IMR-90 (cell line): ENCODE measurements around the gene STRIP2. TPM values are rescaled to one million over a fixed set of nuclear protein-coding genes. Genes with fewer than 3 reads are reported as not detected.

ENCODE experiments used
- ATAC-seq: fragments of 200-7000 bp; cut with Tn5 transposase; 2 replicates; pipeline ENCODE4 v1.9.1; 2020; ENCODE audit warnings: low read depth, mild to moderate bottlenecking, moderate library complexity
- BruUV-seq: library from RNA; stranded (reverse); fragments of 400-500 nt; replicated peaks from 2 replicates; lab custom pipeline; 2021; lab: Mats Ljungman, UMichigan
- CTCF ChIA-PET: fragments of 300-600 bp; formaldehyde crosslinking; extraction: SDS; loops from one replicate; lab custom pipeline; 2021; ENCODE audit warnings: antibody characterized with exemption; lab: Yijun Ruan, JAX
- POLR2A ChIA-PET: fragments of 300-600 bp; sonication (Branson Sonifier 250); formaldehyde crosslinking; loops from one replicate; lab custom pipeline; 2022; ENCODE audit warnings: antibody characterized with exemption; ENCODE audit not compliant: unreplicated experiment; lab: Charles Lee
- DNase-seq: peaks from one replicate; pipeline ENCODE4 v3.0.0; 2013
- H2AFZ ChIP-seq: replicated peaks from 2 replicates; pipeline ENCODE3; 2013; ENCODE audit warnings: low read length, mild to moderate bottlenecking; ENCODE audit not compliant: poor library complexity
- H2AK5ac ChIP-seq: 2 replicates; pipeline ENCODE4 v1.6.1; 2013; ENCODE audit warnings: low read depth, low read length, inconsistent platforms
- H2AK9ac ChIP-seq: replicated peaks from 2 replicates; pipeline ENCODE3; 2013; ENCODE audit warnings: mild to moderate bottlenecking, low read depth, low read length, moderate library complexity; ENCODE audit not compliant: poor library complexity
- H2BK120ac ChIP-seq: 2 replicates; pipeline ENCODE4 v1.6.1; 2013; ENCODE audit warnings: low read depth, low read length, inconsistent platforms
- H2BK15ac ChIP-seq: 3 replicates; pipeline ENCODE4 v1.6.1; 2013; ENCODE audit warnings: low read depth, low read length, inconsistent platforms
- H2BK20ac ChIP-seq: 2 replicates; pipeline ENCODE4 v1.6.1; 2013; ENCODE audit warnings: low read depth, mild to moderate bottlenecking, inconsistent platforms, low read length, moderate library complexity
- H2BK5ac ChIP-seq: 2 replicates; pipeline ENCODE4 v1.6.1; 2013; ENCODE audit warnings: mild to moderate bottlenecking, low read depth, low read length, inconsistent platforms; ENCODE audit not compliant: poor library complexity, severe bottlenecking
- H3K14ac ChIP-seq: replicated peaks from 2 replicates; pipeline ENCODE4 v1.6.1; 2013; ENCODE audit warnings: low read depth, low read length, inconsistent platforms
- H3K18ac ChIP-seq: 2 replicates; pipeline ENCODE4 v1.6.1; 2013; ENCODE audit warnings: low read depth, low read length, control low read depth
- H3K23ac ChIP-seq: 2 replicates; pipeline ENCODE4 v1.6.1; 2013; ENCODE audit warnings: low read depth, low read length, inconsistent platforms
- H3K27ac ChIP-seq: 2 replicates; pipeline ENCODE4 v1.5.1; 2013; ENCODE audit warnings: mild to moderate bottlenecking, control low read depth, low read length; ENCODE audit not compliant: insufficient read depth
- H3K27me3 ChIP-seq: 2 replicates; pipeline ENCODE4 v1.6.1; 2013; ENCODE audit warnings: low read length; ENCODE audit not compliant: control insufficient read depth, insufficient read depth
- H3K36me3 ChIP-seq: 2 replicates; pipeline ENCODE4 v1.6.1; 2013; ENCODE audit warnings: low read length, mixed read lengths; ENCODE audit not compliant: control insufficient read depth, insufficient read depth
- H3K4ac ChIP-seq: 2 replicates; pipeline ENCODE4 v1.6.1; 2013; ENCODE audit warnings: low read depth, low read length, inconsistent platforms
- H3K4me1 ChIP-seq: 2 replicates; pipeline ENCODE4 v1.6.1; 2013; ENCODE audit warnings: low read length, mixed read lengths; ENCODE audit not compliant: control insufficient read depth, insufficient read depth
- H3K4me2 ChIP-seq: 2 replicates; pipeline ENCODE4 v1.6.1; 2013; ENCODE audit warnings: low read depth, mild to moderate bottlenecking, control low read depth, low read length, moderate library complexity
- H3K4me3 ChIP-seq: 2 replicates; pipeline ENCODE4 v1.5.1; 2013; ENCODE audit warnings: low read depth, mild to moderate bottlenecking, control low read depth, low read length, moderate library complexity; ENCODE audit not compliant: insufficient read depth
- H3K56ac ChIP-seq: 2 replicates; pipeline ENCODE4 v1.6.1; 2013; ENCODE audit warnings: low read length, inconsistent platforms; ENCODE audit not compliant: insufficient read depth; ENCODE audit errors: extremely low read depth
- H3K79me1 ChIP-seq, 2 experiments: 2 replicates each; pipeline ENCODE4 v1.6.1; 2013; ENCODE audit warnings: low read length in 2 of 2, inconsistent platforms in 1 of 2, low read depth in 1 of 2
- H3K9ac ChIP-seq: 2 replicates; pipeline ENCODE4 v1.6.1; 2013; ENCODE audit warnings: low read depth, low read length, control low read depth
- H3K9me1 ChIP-seq: 2 replicates; pipeline ENCODE4 v1.6.1; 2013; ENCODE audit warnings: low read length, inconsistent platforms; ENCODE audit not compliant: insufficient read depth
- H3K9me3 ChIP-seq: 2 replicates; pipeline ENCODE4 v1.6.1; 2013; ENCODE audit warnings: low read length; ENCODE audit not compliant: control insufficient read depth, insufficient read depth
- H4K20me1 ChIP-seq: 2 replicates; pipeline ENCODE4 v1.6.1; 2013; ENCODE audit warnings: low read length, inconsistent platforms; ENCODE audit not compliant: insufficient read depth
- H4K5ac ChIP-seq: 2 replicates; pipeline ENCODE4 v1.6.1; 2013; ENCODE audit warnings: mild to moderate bottlenecking, low read depth, low read length, control low read depth
- H4K8ac ChIP-seq, 2 experiments: 2 replicates each; pipeline ENCODE4 v1.6.1; 2013; ENCODE audit warnings: low read depth in 2 of 2, low read length in 2 of 2, control low read depth in 1 of 2, inconsistent platforms in 1 of 2
- H4K91ac ChIP-seq: 2 replicates; pipeline ENCODE4 v1.6.1; 2013; ENCODE audit warnings: low read depth, low read length, inconsistent platforms; ENCODE audit not compliant: insufficient read depth
- BHLHE40 ChIP-seq: fragments of 150-350 bp; IDR thresholded peaks from 2 replicates; pipeline ENCODE4 v1.6.1; 2016; ENCODE audit warnings: mild to moderate bottlenecking, low read depth, low read length
- CEBPB ChIP-seq: IDR thresholded peaks from 2 replicates; pipeline ENCODE4 v1.6.1; 2012; ENCODE audit warnings: low read depth, low read length, improper control_type of control experiment
- CHD1 ChIP-seq: IDR thresholded peaks from 2 replicates; pipeline ENCODE4 v1.6.1; 2012; ENCODE audit warnings: low read depth, low read length, improper control_type of control experiment
- ELK1 ChIP-seq: fragments of 150-350 bp; IDR thresholded peaks from 2 replicates; pipeline ENCODE4 v1.6.1; 2016; ENCODE audit warnings: low read depth, mild to moderate bottlenecking, low read length, moderate library complexity, borderline replicate concordance
- FOS ChIP-seq: fragments of 150-350 bp; IDR thresholded peaks from 2 replicates; pipeline ENCODE4 v1.6.1; 2016; ENCODE audit warnings: low read depth, low read length
- MAFK ChIP-seq: IDR thresholded peaks from 2 replicates; pipeline ENCODE4 v1.6.1; 2012; ENCODE audit warnings: low read depth, low read length, improper control_type of control experiment
- MXI1 ChIP-seq: IDR thresholded peaks from 2 replicates; pipeline ENCODE4 v1.6.1; 2012; ENCODE audit warnings: low read depth, mild to moderate bottlenecking, low read length, moderate library complexity, borderline replicate concordance
- NFE2L2 ChIP-seq: fragments of 150-350 bp; IDR thresholded peaks from 2 replicates; pipeline ENCODE4 v1.6.1; 2016; ENCODE audit warnings: low read depth, mild to moderate bottlenecking, low read length
- POLR2A ChIP-seq: IDR thresholded peaks from 2 replicates; pipeline ENCODE4 v1.6.1; 2012; ENCODE audit warnings: mild to moderate bottlenecking, low read depth, low read length
- RAD21 ChIP-seq: IDR thresholded peaks from 2 replicates; pipeline ENCODE4 v1.6.1; 2012; ENCODE audit warnings: low read length, improper control_type of control experiment
- RCOR1 ChIP-seq: IDR thresholded peaks from 2 replicates; pipeline ENCODE4 v1.6.1; 2012; ENCODE audit warnings: mild to moderate bottlenecking, low read length, improper control_type of control experiment; ENCODE audit not compliant: insufficient replicate concordance
- RFX5 ChIP-seq: IDR thresholded peaks from 2 replicates; pipeline ENCODE4 v1.8.0; 2012; ENCODE audit warnings: low read depth, mild to moderate bottlenecking, low read length, moderate library complexity
- SMC3 ChIP-seq: fragments of 150-350 bp; IDR thresholded peaks from 2 replicates; pipeline ENCODE4 v1.6.1; 2016; ENCODE audit warnings: low read depth, mild to moderate bottlenecking, antibody characterized with exemption, low read length, moderate library complexity
- USF2 ChIP-seq: fragments of 150-350 bp; IDR thresholded peaks from 2 replicates; pipeline ENCODE4 v1.6.1; 2017; ENCODE audit warnings: mild to moderate bottlenecking, antibody characterized with exemption, low read length, low read depth
- WGBS, 2 experiments: methylation state at CpG; one replicate each; pipeline versions ENCODE4 v1.1.5 to v1.1.7; 2013; ENCODE audit warnings: missing lambda C conversion rate in 2 of 2; ENCODE audit not compliant: insufficient read length in 1 of 2; ENCODE audit errors: extremely low coverage in 2 of 2; 5-methylcytosine and 5-hydroxymethylcytosine counted together
- dilution Hi-C: fragments of 300-500 bp; cut with HindIII; formaldehyde crosslinking; loops from one replicate; pipeline ENCODE4 v1.14.3; 2018; ENCODE audit warnings: low sequenced_read_pairs; ENCODE audit not compliant: unreplicated experiment
- in situ Hi-C: fragments of 300-500 bp; cut with MboI; formaldehyde crosslinking; loops from 3 replicates; pipeline ENCODE4 v1.14.3; 2019; ENCODE audit warnings: low sequenced_read_pairs, inconsistent platforms, mixed read lengths
- intact Hi-C: fragments of 100-400 bp; cut with micrococcal nuclease; formaldehyde crosslinking; loops from 2 replicates; pipeline ENCODE4 v1.10.0; 2022
- polyA plus RNA-seq, 3 experiments: library from polyadenylated mRNA; depleted of rRNA; stranded (reverse); fragments of >200 nt; gene quantifications; 2 replicates each; pipeline ENCODE4 v1.2.3, GENCODE V29; 2012; ENCODE audit warnings: low replicate concordance in 1 of 3
- total RNA-seq: library from RNA; depleted of rRNA; stranded (reverse); fragments of >200 nt; gene quantifications from 2 replicates; pipeline ENCODE4 v1.2.3, GENCODE V29; 2012
- TF ChIP-seq, protein P1 (sequence below): conservative IDR thresholded peaks from 2 replicates; pipeline ENCODE4 v1.5.1; 2012; ENCODE audit warnings: mild to moderate bottlenecking, low read depth, low read length, improper control_type of control experiment

The STRIP2 gene
- total and polyA plus RNA-seq, 2 of the 4 experiments (the other 2 are of a cell fraction): 1.8 to 3.0 TPM

DNA sequence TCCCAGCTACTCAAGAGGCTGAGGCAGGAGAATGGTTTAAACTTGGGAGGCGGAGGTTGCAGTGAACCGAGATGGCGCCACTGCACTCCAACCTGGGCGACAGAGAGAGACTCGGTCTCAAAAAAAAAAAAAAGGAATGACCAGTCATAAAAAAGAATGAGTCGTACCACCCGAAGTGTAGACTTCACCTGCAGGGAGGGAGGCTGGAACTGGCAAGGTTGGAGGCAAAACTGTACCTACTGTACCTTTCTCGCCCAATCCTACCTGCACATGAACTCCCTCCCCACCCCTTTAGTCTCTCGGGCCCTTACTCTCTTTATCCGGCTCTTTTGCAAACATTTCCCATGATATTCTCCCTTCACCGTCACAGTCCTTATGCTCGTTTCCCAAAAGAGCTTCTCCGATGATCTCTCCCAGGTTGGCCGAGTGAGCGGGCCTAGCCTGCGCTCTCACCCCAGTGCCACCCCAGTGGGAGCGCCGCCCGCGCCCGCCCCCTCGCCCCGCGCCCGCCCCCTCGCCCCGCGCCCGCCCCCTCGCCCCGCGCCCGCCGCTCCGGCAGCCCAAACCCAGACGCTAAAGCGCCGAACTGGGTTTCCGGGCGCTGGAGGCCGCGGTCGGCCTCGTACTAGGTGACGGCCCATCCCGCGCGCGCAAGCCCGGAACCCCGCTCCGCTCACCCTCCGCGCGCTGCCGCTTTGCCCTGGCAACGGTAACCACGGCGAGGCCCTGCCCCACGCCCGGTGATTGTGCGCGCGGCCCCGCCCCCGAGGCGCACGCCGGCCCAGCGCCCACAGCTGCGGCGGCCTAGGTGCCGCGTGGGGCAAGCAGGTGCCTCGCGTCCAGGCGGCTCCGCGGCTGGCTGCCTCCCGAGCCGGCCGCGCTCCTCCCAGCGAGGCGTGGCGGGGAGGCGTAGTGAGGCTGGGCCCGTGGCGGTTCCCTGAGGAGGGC lies 67.8 kb downstream of the STRIP2 start, which contains the start of gene SMKR1:
SMKR1 (plus strand) TSS at position 772 of the 948 bp plus-strand sequence. CDS start 294 bp downstream, outside the sequence.
- no peak within 1 kb of the TSS for H4K5ac ChIP-seq
- H3K9ac ChIP-seq: no peak within 1 kb of the TSS
- H3K14ac ChIP-seq: no peak within 1 kb of the TSS
- POLR2A ChIA-PET: no interaction called here
- no peak for TF ChIP-seq POLR2A
- no peak for TF ChIP-seq RCOR1
- no peak for TF ChIP-seq CHD1
- TF ChIP-seq BHLHE40: no peak
- TF ChIP-seq NFE2L2: no peak
- TF ChIP-seq RFX5: no peak
- TF ChIP-seq, protein P1, sequence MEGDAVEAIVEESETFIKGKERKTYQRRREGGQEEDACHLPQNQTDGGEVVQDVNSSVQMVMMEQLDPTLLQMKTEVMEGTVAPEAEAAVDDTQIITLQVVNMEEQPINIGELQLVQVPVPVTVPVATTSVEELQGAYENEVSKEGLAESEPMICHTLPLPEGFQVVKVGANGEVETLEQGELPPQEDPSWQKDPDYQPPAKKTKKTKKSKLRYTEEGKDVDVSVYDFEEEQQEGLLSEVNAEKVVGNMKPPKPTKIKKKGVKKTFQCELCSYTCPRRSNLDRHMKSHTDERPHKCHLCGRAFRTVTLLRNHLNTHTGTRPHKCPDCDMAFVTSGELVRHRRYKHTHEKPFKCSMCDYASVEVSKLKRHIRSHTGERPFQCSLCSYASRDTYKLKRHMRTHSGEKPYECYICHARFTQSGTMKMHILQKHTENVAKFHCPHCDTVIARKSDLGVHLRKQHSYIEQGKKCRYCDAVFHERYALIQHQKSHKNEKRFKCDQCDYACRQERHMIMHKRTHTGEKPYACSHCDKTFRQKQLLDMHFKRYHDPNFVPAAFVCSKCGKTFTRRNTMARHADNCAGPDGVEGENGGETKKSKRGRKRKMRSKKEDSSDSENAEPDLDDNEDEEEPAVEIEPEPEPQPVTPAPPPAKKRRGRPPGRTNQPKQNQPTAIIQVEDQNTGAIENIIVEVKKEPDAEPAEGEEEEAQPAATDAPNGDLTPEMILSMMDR: no peak
- no peak for TF ChIP-seq USF2
- no peak for TF ChIP-seq SMC3
- no peak for TF ChIP-seq CEBPB
- no peak for TF ChIP-seq RAD21
- TF ChIP-seq FOS: no peak
- no peak for TF ChIP-seq MAFK
- TF ChIP-seq MXI1: no peak
- no peak for TF ChIP-seq ELK1
- H3K4me3 ChIP-seq: peak within 1 kb of the TSS; percentile 47
- peaks cover 38% of the 10 kb centered on the region for H3K27me3 ChIP-seq
- H3K27ac ChIP-seq: no peak within 1 kb of the TSS
- no peak within 1 kb of the TSS for H2BK5ac ChIP-seq
- no peak within 1 kb of the TSS for H2AK9ac ChIP-seq
- H3K4me2 ChIP-seq: peak within 1 kb of the TSS; percentile 72
- in situ Hi-C loops (no loop called here), intact Hi-C loops (no loop called here), dilution Hi-C loops (no loop called here)
- H3K79me1 ChIP-seq: no peaks in the 10 kb centered on the region
- H2BK120ac ChIP-seq: no peak within 1 kb of the TSS
- H3K18ac ChIP-seq: no peak within 1 kb of the TSS
- H2AFZ ChIP-seq: peak within 1 kb of the TSS; percentile 92
- peak; percentile 92 for ATAC-seq
- BruUV-seq: no TSS peak
- peak; percentile 23 for DNase-seq
- CTCF ChIA-PET: no interaction called here
- no peaks in the 10 kb centered on the region for H3K36me3 ChIP-seq
- no peak within 1 kb of the TSS for H2BK15ac ChIP-seq
- 1% methylated on average over 42 of the region's 89 CpGs; no CpG with 5 or more reads in 1 of the 2 experiments for WGBS, 2 experiments
- H3K56ac ChIP-seq: no peak within 1 kb of the TSS
- no peak within 1 kb of the TSS for H4K8ac ChIP-seq
- H4K20me1 ChIP-seq: no peaks in the 10 kb centered on the region
- H3K9me1 ChIP-seq: no peaks in the 10 kb centered on the region
- no peaks in the 10 kb centered on the region; the same call in 1 of the 2 replicates for H3K4me1 ChIP-seq
- no peak within 1 kb of the TSS for H2BK20ac ChIP-seq
- no peak within 1 kb of the TSS for H3K23ac ChIP-seq
- H4K91ac ChIP-seq: no peak within 1 kb of the TSS
- no peaks in the 10 kb centered on the region for H3K9me3 ChIP-seq
- no peak within 1 kb of the TSS for H2AK5ac ChIP-seq
- no peak within 1 kb of the TSS for H3K4ac ChIP-seq
